Endothelial cell (in vitro differentiated cells): ENCODE data around the gene EDEM1. TPM values are rescaled to one million over a fixed set of nuclear protein-coding genes. Genes with fewer than 3 reads are reported as not detected.

ENCODE experiments used
- DNase-seq: peaks from one replicate; pipeline ENCODE4 v3.0.0; 2021; ENCODE audit warnings: low spot score
- H3K27ac Mint-ChIP-seq: one replicate; pipeline ENCODE4 v1.8.0; 2021; ENCODE audit warnings: mixed read lengths, inconsistent platforms; ENCODE audit not compliant: unreplicated experiment
- H3K27me3 Mint-ChIP-seq: one replicate; pipeline ENCODE4 v1.8.0; 2021; ENCODE audit warnings: mild to moderate bottlenecking, moderate library complexity, mixed read lengths, inconsistent platforms; ENCODE audit not compliant: unreplicated experiment
- H3K36me3 Mint-ChIP-seq: one replicate; pipeline ENCODE4 v1.8.0; 2021; ENCODE audit warnings: mild to moderate bottlenecking, low read depth, mixed read lengths, inconsistent platforms; ENCODE audit not compliant: unreplicated experiment
- H3K4me1 Mint-ChIP-seq: one replicate; pipeline ENCODE4 v1.8.0; 2021; ENCODE audit warnings: mild to moderate bottlenecking, mixed read lengths, inconsistent platforms; ENCODE audit not compliant: unreplicated experiment
- H3K4me3 Mint-ChIP-seq: one replicate; pipeline ENCODE4 v1.8.0; 2021; ENCODE audit warnings: mild to moderate bottlenecking, mixed read lengths, inconsistent platforms; ENCODE audit not compliant: unreplicated experiment
- H3K9me3 Mint-ChIP-seq: one replicate; pipeline ENCODE4 v1.8.0; 2021; ENCODE audit warnings: mixed read lengths, inconsistent platforms; ENCODE audit not compliant: unreplicated experiment
- CTCF ChIP-seq: fragments of 200-600 bp; sonication (generic); IDR thresholded peaks from one replicate; pipeline ENCODE4 v1.5.0; 2021; ENCODE audit warnings: antibody characterized with exemption; ENCODE audit not compliant: unreplicated experiment
- total RNA-seq: library from RNA; stranded (reverse); fragmentation: NEBNext Ultra II Directional; extraction: Animal tissue kit (Norgen Biotek cat#: 25700); gene quantifications from one replicate; pipeline ENCODE4 v1.2.1, GENCODE V29; 2021; ENCODE audit not compliant: unreplicated experiment

The EDEM1 gene
- total RNA-seq, 1 donor from 2014 or later, result 18.2 TPM

GRCh38 chr3:5217824-5218595, 30.5 kb downstream of the EDEM1 start:
- Mint-ChIP-seq H3K4me1 (peaks cover 11% of the 10 kb centered on the region), H3K4me3 (no peak overlapping the region), H3K27me3 (peaks cover 4% of the 10 kb centered on the region), H3K27ac (no peak overlapping the region), H3K36me3 (peaks cover 29% of the 10 kb centered on the region), H3K9me3 (no peaks in the 10 kb centered on the region)
- TF ChIP-seq CTCF, result no peak
- DNase-seq, result no peak

GRCh38 chr3:5218815-5219214, 31.3 kb downstream of the EDEM1 start:
- no peak overlapping the region for H3K4me3 Mint-ChIP-seq
- H3K27me3 Mint-ChIP-seq, result peaks cover 4% of the 10 kb centered on the region
- peaks cover 11% of the 10 kb centered on the region for H3K4me1 Mint-ChIP-seq

GRCh38 chr3:5219216-5219615, 31.7 kb downstream of the EDEM1 start:
- Mint-ChIP-seq H3K27me3 (peaks cover 4% of the 10 kb centered on the region), H3K4me3 (no peak overlapping the region), H3K36me3 (peaks cover 17% of the 10 kb centered on the region), H3K27ac (no peak overlapping the region), H3K9me3 (no peaks in the 10 kb centered on the region), H3K4me1 (peaks cover 11% of the 10 kb centered on the region)
- TF ChIP-seq CTCF, result no peak
- DNase-seq, result no peak

More at GRCh38 chr3:5218815-5219214, 31.3 kb downstream of the EDEM1 start:
- TF ChIP-seq CTCF, result no peak
- Mint-ChIP-seq H3K36me3 (peaks cover 21% of the 10 kb centered on the region), H3K9me3 (no peaks in the 10 kb centered on the region), H3K27ac (no peak overlapping the region)
- DNase-seq, result no peak

DNA sequence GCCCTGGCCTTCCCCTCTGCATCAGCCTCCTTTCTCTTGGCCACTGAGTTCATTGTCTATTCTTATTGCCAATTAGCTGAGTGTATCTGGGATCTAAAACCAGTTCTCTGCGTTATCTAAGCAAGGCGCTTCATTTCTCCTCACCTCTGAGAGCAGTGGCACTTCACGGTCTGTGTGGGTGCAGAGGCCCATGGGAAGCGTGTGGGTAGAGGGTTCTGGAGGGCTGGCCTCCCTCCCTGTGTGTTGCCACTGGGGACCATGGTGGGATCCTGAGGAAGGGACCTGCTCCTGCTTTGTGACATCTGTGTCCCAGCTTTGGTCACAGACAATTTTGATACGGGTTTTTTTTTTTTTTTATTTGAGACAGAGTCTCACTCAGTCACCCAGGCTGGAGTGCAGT, 32.7 kb downstream of the EDEM1 start:
- no peak overlapping the region for H3K27ac Mint-ChIP-seq
- H3K36me3 Mint-ChIP-seq, result peaks cover 8% of the 10 kb centered on the region
- no peaks in the 10 kb centered on the region for H3K9me3 Mint-ChIP-seq
- peaks cover 11% of the 10 kb centered on the region for H3K4me1 Mint-ChIP-seq
- no peak for DNase-seq
- H3K4me3 Mint-ChIP-seq, result no peak overlapping the region
- peaks cover 4% of the 10 kb centered on the region for H3K27me3 Mint-ChIP-seq
- no peak for TF ChIP-seq CTCF

GRCh38 chr3:5220667-5221431, 33.3 kb downstream of the EDEM1 start:
- peaks cover 1% of the 10 kb centered on the region for H3K36me3 Mint-ChIP-seq
- H3K27me3 Mint-ChIP-seq, result peaks cover 4% of the 10 kb centered on the region
- DNase-seq, result no peak
- no peak overlapping the region for H3K4me3 Mint-ChIP-seq
- TF ChIP-seq CTCF, result no peak
- no peak overlapping the region for H3K27ac Mint-ChIP-seq
- no peaks in the 10 kb centered on the region for H3K9me3 Mint-ChIP-seq
- H3K4me1 Mint-ChIP-seq, result peaks cover 11% of the 10 kb centered on the region
